NCI-H2171 (cell line): ENCODE measurements around the gene SLC23A3.
"Not testable (repeated sequence)": the region's sequence is repeated elsewhere in the genome, so short reads cannot be mapped to it uniquely, and the experiment has no call there.

Experiments
- DNase-seq: peaks from one replicate; lab custom pipeline; 2025; lab: John Stamatoyannopoulos, UW

SLC23A3 gene

DNA sequence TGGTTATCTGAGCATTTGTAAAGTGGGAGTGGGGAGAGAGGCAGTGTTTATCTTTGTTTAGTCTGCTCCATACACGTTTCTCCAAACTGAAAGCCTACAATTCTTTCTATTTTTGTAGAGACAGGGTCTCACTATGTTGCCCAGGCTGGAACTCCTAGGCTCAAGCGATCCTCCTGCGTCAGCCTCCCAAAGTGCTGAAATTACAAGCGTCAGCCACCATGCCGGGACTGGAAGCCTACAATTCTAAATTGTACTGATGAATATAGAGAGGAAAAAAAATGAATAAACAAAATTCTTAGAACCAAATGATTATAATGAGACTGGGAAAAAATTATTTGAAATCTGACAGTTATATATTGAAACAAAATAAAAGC lies 35.3 kb upstream of the SLC23A3 start:
- no peak for DNase-seq

- DNase-seq: no peak
Observed at GRCh38 chr2:219204425-219205164, 34.8 kb upstream of the SLC23A3 start.

DNA sequence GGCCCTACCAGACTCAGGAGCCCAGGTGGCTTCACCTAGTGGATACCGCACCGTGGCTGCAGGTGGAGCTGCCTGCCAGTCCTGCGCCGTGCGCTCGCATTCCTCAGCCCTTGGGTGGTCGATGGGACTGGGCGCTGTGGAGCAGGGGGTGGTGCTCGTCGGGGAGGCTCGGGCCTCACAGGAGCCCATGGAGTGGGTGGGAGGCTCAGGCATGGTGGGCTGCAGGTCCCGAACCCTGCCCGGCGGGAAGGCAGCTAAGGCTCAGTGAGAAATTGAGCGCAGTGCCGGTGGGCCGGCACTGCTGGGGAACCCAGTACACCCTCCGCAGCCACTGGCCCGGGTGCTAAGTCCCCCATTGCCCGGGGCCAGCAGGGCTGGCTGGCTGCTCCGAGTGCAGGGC lies 31.5 kb upstream of the SLC23A3 start:
- DNase-seq: not testable (repeated sequence)

DNA sequence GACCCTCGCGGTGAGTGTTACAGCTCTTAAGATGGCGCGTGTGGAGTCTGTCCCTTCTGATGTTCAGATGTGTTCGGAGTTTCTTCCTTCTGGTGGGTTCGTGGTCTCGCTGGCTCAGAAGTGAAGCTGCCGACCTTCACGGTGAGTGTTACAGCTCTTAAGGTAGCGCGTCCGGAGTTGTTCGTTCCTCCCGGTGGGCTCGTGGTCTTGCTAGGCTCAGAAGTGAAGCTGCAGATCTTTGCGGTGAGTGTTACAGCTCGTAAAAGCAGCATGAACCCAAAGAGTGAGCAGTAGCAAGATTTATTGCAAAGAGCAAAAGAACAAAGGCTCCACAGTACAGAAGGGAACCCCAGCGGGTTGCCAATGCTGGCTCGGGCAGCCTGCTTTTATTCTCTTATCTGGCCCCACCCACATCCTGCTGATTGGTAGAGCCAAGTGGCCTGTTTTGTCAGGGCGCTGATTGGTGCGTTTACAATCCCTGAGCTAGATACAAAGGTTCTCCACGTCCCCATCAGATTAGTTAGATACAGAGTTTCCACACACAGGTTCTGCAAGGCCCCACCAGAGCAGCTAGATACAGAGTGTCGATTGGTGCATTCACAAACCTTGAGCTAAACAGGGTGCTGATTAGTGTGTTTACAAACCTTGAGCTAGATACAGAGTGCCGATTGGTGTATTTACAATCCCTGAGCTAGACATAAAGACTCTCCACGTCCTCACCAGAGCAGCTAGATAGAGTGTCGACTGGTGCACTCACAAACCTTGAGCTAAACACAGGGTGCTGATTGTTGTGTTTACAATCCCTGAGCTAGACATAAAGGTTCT lies 30.9 kb upstream of the SLC23A3 start:
- DNase-seq: not testable (repeated sequence)

DNA sequence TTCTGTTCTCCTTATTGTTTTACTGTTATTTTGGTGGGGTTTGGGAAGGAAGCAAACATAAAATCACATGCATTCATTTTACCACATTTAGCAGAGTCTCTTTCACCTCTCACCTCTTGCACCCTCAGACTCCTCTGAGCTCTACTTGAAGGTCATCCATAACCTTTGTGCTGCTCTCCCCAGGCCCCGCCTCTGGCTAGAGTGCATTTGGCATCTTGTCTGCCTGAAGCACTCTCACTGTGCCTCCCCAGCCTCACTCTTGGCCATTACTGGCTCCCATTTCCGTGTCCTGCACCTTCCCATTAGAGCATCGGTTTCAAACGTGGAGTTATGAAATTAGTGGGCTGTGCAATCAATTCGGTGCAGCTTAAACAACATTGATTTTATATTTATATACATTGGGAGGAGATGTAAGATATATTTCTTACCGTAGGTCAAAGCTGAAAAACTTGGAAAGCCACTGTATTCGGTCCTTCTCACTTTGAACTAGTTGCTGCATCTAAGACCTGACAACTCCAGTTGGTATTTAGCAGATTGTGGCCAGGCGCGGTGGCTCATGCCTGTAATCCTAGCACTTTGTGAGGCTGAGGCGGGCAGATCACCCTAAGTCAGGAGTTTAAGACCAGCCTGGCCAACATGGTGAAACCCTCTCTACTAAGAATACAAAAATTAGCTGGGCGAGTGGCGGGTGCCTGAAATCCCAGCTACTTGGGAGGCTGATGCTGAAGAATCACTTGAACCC lies 29.8 kb upstream of the SLC23A3 start:
- no peak for DNase-seq

- no peak for DNase-seq
Observed at GRCh38 chr2:219198974-219199373, 29.1 kb upstream of the SLC23A3 start.

- DNase-seq: no peak
Observed at GRCh38 chr2:219197388-219197787, 27.6 kb upstream of the SLC23A3 start.

- DNase-seq: no peak
Observed at GRCh38 chr2:219186754-219187456, 17.1 kb upstream of the SLC23A3 start.

- DNase-seq: peak; percentile 87
Observed at GRCh38 chr2:219184121-219184520, 14.3 kb upstream of the SLC23A3 start.

DNA sequence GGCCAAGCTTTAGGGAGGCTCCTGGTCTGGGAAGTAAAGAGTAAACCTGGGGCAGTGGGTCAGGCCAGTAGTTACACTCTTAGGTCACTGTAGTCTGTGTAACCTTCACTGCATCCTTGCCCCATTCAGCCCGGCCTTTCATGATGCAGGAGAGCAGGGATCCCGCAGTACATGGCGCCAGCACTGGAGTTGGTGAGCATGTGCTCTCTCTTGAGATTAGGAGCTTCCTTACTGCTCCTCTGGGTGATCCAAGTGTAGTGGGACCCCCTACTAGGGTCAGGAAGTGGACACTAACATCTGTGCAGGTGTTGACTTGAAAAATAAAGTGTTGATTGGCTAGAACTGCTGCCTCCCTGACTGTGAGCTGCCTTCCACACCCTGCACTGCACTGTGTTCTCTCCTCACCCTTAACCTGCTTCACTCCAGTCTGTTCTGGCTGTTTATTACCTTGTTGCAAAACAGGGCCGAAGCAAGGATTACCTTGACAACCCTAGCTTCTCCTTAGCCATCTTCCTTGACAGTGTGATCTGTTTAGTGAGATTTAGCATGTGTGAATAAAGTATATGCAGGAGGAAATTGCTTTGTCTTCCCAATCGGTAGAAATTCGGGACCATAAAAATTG lies 13.4 kb upstream of the SLC23A3 start:
- DNase-seq: no peak

- no peak for DNase-seq
Observed at GRCh38 chr2:219182331-219183150, 12.7 kb upstream of the SLC23A3 start.

DNA sequence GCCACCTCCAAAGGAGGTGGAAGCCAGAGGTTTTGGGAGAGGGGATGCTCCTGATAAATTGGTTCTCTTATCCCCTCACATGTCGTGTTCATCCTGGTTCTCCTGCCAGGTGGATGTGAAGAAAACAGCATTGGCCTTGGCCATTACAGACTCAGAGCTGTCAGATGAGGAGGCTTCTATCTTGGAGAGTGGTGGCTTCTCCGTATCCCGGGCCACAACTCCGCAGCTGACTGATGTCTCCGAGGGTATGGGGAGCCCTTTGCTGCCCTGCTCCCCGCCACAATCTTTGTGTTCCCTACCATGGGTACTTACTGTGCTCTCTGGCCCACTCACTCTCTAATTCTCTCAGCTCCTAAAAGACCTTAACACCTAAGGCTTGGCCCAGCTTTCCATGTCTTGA lies 11.7 kb upstream of the SLC23A3 start:
- no peak for DNase-seq

DNA sequence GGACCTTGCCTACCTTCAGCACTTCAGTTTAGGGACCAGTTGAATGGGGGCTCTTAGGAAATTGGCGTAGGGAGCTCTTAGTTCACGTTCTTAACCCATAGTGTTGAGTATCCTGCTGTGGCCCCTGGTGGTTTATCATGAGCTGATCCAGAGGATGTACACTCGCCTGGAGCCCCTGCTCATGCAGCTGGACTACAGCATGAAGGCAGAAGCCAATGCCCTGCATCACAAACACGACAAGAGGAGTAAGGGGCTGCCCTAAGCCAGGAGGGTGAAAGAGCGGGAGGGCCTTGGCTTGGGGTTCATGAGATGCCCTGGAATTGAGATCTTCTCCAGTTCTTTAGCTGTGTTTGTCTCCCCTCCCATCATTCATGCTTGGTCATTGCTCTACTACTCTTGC lies 11.1 kb upstream of the SLC23A3 start:
- DNase-seq: no peak

- DNase-seq: no peak
Observed at GRCh38 chr2:219179601-219180465, 10.0 kb upstream of the SLC23A3 start.

DNA sequence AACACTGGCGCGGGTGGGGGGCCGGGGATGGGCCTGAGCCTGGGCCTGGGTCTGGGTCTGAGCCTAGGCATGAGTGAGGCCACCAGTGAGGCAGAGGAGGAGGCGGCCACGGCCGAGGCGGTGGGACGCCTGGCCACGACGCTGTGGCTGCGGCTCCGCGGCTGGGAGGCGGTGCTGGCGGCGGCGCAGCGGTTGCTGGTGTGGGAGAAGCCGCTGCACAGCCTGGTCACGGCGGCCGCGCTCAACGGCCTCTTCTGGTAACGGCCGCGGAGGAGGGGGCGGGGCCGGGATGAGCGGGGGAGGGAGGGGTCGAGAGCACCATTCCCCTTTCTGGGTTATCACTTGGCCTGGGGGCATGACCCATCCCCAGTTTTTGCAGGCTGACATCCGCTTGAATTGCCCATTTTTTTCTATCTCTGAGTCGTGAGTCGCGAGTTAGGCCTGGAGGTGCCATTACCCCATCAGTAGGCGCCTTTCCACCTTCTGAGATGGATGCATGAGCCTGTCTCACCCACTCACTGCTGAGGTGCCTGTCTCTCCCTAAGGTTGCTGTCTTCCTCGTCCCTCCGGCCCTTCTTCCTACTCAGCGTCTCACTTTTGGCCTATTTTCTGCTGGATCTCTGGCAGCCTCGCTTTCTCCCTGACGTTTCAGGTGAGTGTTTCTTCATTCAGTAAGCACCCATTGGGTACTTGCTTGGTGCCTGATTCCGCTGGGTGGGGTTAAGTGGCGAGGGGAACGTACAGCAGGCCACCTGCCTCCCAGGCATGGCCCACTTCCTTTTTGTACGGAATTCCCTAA lies 8.7 kb upstream of the SLC23A3 start:
- DNase-seq: no peak

DNA sequence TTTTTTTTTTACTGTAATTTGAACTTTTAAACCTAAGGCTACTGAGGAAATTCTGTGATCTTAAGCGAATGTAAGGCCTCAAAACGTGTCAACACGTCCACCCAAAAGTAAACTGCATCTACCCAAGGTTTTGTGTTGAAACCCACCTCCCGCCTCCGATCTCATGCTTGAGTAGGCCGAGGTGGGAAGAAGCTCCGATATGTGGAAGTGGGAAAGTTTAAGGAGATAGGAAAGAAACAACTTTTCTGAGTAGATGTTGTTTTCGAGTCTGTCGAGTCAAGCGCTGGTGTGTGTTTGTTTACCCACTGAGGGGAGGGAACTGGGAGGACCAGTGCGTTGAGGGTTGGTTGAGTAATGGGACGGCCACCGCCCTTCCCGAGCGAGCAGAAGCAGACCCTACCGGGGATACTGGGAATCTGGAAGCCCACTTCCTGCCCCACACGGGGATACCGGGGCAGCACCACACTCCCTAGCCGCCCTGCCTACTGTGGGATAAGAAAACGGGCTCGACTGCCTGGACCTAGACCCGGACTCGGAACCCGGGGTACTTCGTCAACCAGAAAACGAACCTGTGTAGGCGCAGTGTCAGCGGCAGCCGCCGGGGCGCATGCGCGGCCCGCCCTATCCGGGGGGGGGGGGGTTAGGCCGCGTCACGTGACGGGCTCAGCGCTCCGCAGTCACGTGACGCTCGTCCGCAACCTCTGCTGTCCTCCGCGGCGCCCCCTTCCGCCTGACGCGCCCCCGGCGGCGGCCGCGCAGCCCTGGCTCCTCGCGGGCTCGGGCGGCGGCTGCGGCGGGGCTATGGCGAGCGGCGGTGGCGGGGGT lies 7.9 kb upstream of the SLC23A3 start, which contains the start of gene RETREG2:
TSS of gene RETREG2 (plus strand) at position 724 of the 825 bp plus-strand sequence. CDS start at position 802, 78 bp downstream.
- peak; percentile 89 for DNase-seq

DNA sequence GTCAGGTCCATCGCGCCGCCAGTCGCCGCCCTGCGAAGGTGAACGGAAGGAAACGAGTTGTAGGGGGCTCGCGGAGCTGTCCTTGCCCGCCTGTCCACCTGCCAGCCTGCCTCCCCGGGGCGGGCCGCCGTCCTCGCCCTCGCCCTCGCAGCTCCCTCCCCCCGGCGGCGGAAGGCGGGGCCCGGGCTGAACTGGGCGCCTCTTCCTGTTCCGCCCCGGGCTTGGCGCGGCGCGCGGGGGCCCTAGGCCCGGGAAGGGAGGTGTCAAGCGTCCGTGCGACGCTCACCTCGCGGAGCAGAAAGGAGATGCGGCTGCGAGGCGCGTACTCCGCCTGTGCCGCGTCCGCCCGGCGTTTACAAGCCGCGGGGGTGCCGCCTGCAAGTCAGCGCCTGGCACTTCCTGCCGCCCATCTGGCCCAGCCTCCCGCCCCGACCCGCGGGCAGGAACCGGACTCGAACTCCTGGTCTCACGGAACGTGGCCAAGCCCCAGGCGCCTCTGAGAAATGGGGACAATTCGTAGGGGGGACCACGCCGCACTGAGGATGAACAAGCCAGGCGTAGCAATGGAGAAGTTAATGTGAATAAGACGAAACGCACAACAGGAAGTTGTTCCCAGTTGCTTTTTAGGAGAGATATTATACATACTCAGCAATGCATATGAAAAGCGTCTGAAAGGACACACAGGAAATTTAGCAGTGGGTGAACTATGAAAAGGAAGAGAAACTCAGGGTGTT lies 7.2 kb upstream of the SLC23A3 start, which contains the start of gene CNPPD1:
TSS of gene CNPPD1 (minus strand) at position 108 of the 734 bp plus-strand sequence. CDS start at position 11, 97 bp downstream.
- peak; percentile 78 for DNase-seq
